Ishikawa (cell line): ENCODE data around the gene LRRC17.

Source experiments
- CEBPB ChIP-seq: IDR thresholded peaks from 2 replicates; pipeline ENCODE4 v1.6.1; 2012
- CREB1 ChIP-seq: IDR thresholded peaks from 2 replicates; pipeline ENCODE4 v1.6.1; 2012; ENCODE audit warnings: low read depth
- EGR1 ChIP-seq: IDR thresholded peaks from 2 replicates; pipeline ENCODE4 v1.6.1; 2012
- EP300 ChIP-seq: IDR thresholded peaks from 2 replicates; pipeline ENCODE4 v1.6.1; 2012; ENCODE audit warnings: borderline replicate concordance
- FOXM1 ChIP-seq: IDR thresholded peaks from 2 replicates; pipeline ENCODE4 v1.6.1; 2012; ENCODE audit warnings: low read depth, borderline replicate concordance
- TAF1 ChIP-seq: IDR thresholded peaks from 2 replicates; pipeline ENCODE4 v1.6.1; 2012; ENCODE audit warnings: low read depth, mild to moderate bottlenecking
- TCF12 ChIP-seq: IDR thresholded peaks from 2 replicates; pipeline ENCODE4 v1.6.1; 2012; ENCODE audit warnings: low read depth
- YY1 ChIP-seq: IDR thresholded peaks from 2 replicates; pipeline ENCODE4 v1.6.1; 2012; ENCODE audit warnings: low read depth
- ZBTB7A ChIP-seq: IDR thresholded peaks from 2 replicates; pipeline ENCODE4 v1.6.1; 2012; ENCODE audit warnings: low read depth
- TF ChIP-seq, protein P1 (sequence below): IDR thresholded peaks from 2 replicates; pipeline ENCODE4 v1.6.1; 2012; ENCODE audit warnings: low read depth, mild to moderate bottlenecking
- TF ChIP-seq, protein P2 (sequence below): IDR thresholded peaks from 2 replicates; pipeline ENCODE4 v1.6.1; 2012

DNA sequence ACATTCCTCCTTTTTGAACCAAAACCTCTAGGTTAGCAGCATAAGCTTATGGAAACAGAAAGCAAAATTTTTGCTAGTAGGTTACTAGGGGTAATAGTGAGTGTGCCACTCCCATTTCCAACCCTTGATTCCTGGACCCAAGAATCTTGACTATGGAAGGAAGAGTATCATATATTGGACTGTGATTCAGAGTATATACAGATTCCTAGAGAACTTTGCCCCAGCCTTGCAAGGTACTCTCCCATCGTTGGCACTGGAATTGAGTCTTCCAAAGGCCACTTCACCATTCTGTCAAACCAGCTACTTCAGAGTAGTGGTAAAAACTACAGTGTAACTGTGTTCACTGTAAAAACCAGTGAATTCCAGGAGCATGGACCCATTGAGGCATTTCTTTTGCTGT is 69.4 kb downstream of the LRRC17 start:
- TF ChIP-seq, protein P1, sequence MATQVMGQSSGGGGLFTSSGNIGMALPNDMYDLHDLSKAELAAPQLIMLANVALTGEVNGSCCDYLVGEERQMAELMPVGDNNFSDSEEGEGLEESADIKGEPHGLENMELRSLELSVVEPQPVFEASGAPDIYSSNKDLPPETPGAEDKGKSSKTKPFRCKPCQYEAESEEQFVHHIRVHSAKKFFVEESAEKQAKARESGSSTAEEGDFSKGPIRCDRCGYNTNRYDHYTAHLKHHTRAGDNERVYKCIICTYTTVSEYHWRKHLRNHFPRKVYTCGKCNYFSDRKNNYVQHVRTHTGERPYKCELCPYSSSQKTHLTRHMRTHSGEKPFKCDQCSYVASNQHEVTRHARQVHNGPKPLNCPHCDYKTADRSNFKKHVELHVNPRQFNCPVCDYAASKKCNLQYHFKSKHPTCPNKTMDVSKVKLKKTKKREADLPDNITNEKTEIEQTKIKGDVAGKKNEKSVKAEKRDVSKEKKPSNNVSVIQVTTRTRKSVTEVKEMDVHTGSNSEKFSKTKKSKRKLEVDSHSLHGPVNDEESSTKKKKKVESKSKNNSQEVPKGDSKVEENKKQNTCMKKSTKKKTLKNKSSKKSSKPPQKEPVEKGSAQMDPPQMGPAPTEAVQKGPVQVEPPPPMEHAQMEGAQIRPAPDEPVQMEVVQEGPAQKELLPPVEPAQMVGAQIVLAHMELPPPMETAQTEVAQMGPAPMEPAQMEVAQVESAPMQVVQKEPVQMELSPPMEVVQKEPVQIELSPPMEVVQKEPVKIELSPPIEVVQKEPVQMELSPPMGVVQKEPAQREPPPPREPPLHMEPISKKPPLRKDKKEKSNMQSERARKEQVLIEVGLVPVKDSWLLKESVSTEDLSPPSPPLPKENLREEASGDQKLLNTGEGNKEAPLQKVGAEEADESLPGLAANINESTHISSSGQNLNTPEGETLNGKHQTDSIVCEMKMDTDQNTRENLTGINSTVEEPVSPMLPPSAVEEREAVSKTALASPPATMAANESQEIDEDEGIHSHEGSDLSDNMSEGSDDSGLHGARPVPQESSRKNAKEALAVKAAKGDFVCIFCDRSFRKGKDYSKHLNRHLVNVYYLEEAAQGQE: no peak
- TF ChIP-seq, protein P2, sequence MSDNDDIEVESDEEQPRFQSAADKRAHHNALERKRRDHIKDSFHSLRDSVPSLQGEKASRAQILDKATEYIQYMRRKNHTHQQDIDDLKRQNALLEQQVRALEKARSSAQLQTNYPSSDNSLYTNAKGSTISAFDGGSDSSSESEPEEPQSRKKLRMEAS: no peak
- TF ChIP-seq EP300 (no peak), EGR1 (no peak), FOXM1 (no peak), CEBPB (no peak), TCF12 (no peak), YY1 (no peak), ZBTB7A (no peak), TAF1 (no peak), CREB1 (no peak)
